Measurements from ENCODE around the gene RSPO3. TPM values are rescaled to one million over a fixed set of nuclear protein-coding genes. Genes with fewer than 3 reads are reported as not detected.

Gene RSPO3
- total RNA-seq, 1 experiment from 2014 or later: not detected

DNA sequence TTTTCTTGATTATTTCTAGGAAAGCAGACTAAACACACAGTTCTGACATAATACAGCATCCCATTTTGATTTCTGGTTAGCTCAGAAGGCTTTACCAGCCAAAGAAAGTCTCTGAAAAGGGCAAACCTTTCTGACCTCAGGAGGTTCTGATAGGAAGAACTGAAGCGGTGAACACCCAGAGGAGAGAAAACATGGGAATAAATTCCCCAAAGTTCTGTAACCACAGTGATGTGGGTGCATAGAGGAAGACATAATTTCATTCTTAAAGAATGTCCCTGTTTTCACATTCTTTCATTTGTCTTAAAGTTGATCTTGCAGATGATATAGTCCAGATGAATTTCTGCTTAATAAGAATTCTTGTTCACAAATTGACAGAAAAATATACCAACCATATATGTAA lies 60.3 kb downstream of the RSPO3 start:
- Histone ChIP-seq H3K9me3 (no peaks in the 10 kb centered on the region; the same call in 1 of the 2 replicates), H3K36me3 (no peaks in the 10 kb centered on the region), H3K27me3 (no peaks in the 10 kb centered on the region), H3K4me3 (no peak overlapping the region)
- no peak for DNase-seq

DNA sequence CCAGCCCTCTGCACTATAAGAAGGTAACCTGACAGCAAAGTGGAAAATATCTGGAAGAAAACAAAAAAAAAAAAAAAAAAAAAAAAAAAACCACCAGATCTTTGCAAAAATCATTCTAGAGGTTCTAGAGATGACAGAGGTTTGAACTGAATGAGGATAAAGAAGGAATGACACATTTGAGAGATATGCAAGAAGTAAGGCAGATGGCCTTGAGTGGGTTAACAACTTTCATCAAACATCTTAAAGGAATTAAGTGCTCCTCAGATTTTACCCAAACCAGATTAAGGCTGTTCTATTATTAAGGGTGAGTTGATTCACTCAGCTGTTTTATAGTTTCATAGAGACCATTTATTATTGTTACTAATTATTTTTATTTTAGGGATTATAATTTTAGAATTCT lies 62.0 kb downstream of the RSPO3 start:
- Histone ChIP-seq H3K27me3 (no peaks in the 10 kb centered on the region), H3K4me3 (no peak overlapping the region), H3K36me3 (no peaks in the 10 kb centered on the region), H3K9me3 (no peaks in the 10 kb centered on the region; the same call in 1 of the 2 replicates)
- no peak for DNase-seq

DNA sequence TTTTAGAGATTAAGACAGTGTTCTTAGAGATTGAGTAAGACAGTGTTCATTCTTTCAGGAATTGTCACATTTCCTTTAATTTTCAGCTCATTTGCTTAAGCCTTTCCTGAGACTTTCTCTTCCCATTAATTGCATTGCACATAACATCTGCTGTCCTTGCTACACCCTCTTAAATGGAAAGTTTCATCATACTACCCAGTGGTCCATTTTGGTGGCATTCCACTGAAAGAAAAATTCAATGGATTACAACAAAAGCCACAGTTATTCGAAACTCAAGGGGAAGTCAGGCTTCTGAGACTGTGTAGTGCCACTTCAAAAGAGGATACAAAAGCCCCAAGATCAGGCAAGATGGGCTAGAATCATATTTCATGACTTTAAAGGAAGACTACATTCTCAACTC lies 64.0 kb downstream of the RSPO3 start:
- DNase-seq: no peak
- H3K27me3 ChIP-seq: no peaks in the 10 kb centered on the region
- H3K36me3 ChIP-seq: no peaks in the 10 kb centered on the region
- H3K9me3 ChIP-seq: no peaks in the 10 kb centered on the region
- H3K4me3 ChIP-seq: no peak overlapping the region

DNA sequence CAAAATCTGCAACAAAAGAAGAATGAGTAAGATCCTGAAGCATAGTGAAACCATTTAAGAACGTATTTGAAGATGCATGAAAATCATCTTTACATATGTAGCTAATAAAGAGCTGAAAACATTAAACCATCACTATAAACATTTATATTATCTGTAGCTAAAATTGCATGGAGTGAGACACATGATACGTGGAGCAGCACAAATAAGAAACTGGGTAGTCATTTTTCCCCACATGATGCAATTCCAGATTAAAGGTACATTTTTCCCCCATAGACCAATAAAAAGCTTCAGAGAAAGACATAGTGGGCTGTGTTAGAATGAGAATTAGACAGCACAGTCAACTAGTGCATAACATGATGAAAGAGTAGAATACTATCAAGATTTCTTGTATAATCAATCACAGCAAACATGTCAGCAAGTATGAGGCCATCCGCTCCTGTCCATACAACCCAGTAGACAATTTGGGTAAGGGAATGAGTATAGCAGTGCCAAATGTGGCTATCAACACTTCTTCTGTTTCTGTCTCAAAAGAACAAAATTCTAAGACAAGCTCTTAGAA lies 67.0 kb downstream of the RSPO3 start:
- no peaks in the 10 kb centered on the region for H3K36me3 ChIP-seq
- H3K4me3 ChIP-seq: no peak overlapping the region
- DNase-seq: no peak
- no peaks in the 10 kb centered on the region for H3K9me3 ChIP-seq
- H3K27me3 ChIP-seq: no peaks in the 10 kb centered on the region

DNA sequence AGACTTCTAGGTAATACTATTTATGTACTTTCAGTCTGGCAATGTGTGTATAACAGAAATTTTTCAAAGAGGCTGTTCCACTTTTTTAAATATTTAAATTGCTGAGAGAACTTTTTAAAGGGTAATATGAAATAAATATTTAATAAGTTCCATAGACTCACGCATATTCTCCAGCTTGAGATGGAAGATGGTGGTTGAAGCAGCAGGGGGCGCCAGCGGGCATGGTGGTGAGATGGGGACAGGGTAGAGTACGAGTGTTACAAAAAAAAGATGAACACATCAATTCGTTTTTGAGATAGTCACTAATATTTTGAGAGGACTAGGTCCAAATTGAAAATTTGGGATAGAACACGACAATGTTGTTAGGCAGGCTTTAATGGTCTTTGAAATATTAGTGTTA lies 68.4 kb downstream of the RSPO3 start:
- Histone ChIP-seq H3K4me3 (no peak overlapping the region), H3K27me3 (no peaks in the 10 kb centered on the region), H3K36me3 (no peaks in the 10 kb centered on the region), H3K9me3 (no peaks in the 10 kb centered on the region)
- peak; percentile 19 for DNase-seq

DNA sequence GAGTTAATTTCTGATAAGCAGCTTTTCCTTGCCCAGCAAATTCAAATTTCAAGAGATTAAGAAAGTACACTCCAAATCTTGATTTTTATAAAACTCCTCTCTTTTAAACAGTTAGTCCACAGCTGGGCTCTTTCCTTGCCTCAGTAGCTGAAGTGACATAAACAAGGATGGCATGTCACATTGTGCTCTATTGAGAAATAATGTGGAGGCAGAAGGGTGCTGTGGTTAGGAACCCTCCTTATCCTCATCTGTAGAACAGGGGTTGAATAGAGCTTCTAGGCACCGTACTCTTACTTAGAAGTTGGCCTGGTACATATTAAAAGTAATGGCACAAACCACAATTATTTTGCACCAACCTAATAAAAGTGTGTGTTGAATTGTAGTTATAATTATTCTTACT lies 70.3 kb downstream of the RSPO3 start:
- no peaks in the 10 kb centered on the region for H3K36me3 ChIP-seq
- no peaks in the 10 kb centered on the region for H3K9me3 ChIP-seq
- no peaks in the 10 kb centered on the region for H3K27me3 ChIP-seq
- no peak overlapping the region for H3K4me3 ChIP-seq
- no peak for DNase-seq

DNA sequence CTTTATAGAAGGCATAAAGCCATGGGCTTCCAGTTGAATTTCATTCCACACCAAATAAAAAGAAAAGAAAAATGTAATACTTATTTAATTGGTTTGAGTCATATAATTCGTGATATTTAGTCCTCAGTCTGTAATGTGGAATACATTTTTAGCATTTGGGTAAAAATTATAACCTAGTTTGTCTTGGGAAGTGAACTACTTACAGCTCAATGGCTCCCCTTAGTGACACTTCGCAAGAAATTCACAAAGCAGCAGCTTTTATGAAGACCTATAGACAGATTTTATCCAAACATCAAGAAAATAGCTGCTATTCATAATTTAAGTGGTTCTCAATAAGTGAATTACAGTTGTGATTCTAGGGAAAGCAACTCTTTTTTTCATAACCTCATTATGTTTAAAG lies 72.1 kb downstream of the RSPO3 start:
- H3K27me3 ChIP-seq: no peaks in the 10 kb centered on the region
- no peaks in the 10 kb centered on the region for H3K36me3 ChIP-seq
- H3K4me3 ChIP-seq: no peak overlapping the region
- H3K9me3 ChIP-seq: no peaks in the 10 kb centered on the region
- no peak for DNase-seq

DNA sequence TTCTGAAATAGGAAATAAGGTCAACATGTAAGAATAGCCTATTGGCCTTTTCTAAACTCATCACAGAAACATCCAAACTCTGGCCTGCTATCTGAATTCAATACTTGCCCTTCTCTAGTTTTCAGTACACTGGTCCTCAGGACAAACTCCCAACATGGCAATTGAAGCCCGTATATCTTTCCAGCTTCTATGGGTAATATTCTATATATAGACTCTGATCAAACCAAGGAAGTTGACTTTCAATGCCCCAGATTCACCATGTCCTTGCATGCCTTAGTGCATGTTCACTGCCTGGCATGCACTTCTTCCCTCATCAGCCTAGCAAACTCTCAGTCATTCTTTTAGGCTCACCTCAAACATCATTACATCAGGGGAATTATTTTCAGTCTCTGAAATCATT lies 73.2 kb downstream of the RSPO3 start:
- DNase-seq: peak; percentile 72

DNA sequence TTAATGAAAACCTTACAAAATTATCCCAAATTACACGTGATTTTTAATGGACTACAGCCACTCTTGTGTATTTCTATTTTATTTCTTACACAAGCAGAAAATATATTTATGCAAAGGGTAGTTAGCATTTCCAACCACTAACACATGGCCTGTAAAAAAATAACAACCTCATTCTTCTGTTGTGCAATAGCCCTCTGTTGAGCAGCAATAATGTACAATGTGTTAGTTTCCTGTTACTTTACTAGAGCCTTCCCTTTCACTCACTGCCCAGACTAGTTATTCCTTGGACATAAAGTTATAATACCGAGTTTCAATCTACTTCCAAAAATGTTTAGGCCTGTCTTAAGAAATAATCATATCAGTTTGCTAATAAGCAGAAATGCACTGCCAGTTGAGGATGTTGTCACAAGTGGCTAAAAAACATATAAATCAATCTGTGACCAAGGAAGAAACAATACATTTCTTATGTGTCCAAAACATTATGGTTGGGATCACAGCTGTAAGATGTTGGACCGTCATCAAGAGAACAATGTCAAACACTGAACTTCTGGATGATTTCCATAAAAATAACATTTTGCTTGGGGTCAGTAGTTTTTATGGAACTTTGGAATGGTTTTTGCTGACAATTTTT lies 74.6 kb downstream of the RSPO3 start:
- DNase-seq: no peak
- Histone ChIP-seq H3K4me3 (no peak overlapping the region), H3K36me3 (no peaks in the 10 kb centered on the region)

More for the DNA sequence above, 73.2 kb downstream of the RSPO3 start:
- H3K36me3 ChIP-seq: no peaks in the 10 kb centered on the region
- H3K9me3 ChIP-seq: no peaks in the 10 kb centered on the region
- no peak overlapping the region for H3K4me3 ChIP-seq
- no peaks in the 10 kb centered on the region for H3K27me3 ChIP-seq

DNA sequence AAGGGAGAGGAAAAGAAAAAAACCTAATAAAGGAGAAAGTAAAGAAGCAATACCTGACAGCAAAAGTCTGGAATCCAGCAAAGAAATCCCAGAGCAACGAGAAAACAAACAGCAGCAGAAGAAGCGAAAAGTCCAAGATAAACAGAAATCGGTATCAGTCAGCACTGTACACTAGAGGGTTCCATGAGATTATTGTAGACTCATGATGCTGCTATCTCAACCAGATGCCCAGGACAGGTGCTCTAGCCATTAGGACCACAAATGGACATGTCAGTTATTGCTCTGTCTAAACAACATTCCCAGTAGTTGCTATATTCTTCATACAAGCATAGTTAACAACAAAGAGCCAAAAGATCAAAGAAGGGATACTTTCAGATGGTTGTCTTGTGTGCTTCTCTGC lies 77.4 kb downstream of the RSPO3 start:
- no peak overlapping the region for H3K4me3 ChIP-seq
- DNase-seq: no peak
- no peaks in the 10 kb centered on the region for H3K27me3 ChIP-seq
- H3K9me3 ChIP-seq: no peaks in the 10 kb centered on the region
- H3K36me3 ChIP-seq: no peaks in the 10 kb centered on the region

More for the DNA sequence above, 74.6 kb downstream of the RSPO3 start:
- Histone ChIP-seq H3K27me3 (no peaks in the 10 kb centered on the region), H3K9me3 (no peaks in the 10 kb centered on the region)

DNA sequence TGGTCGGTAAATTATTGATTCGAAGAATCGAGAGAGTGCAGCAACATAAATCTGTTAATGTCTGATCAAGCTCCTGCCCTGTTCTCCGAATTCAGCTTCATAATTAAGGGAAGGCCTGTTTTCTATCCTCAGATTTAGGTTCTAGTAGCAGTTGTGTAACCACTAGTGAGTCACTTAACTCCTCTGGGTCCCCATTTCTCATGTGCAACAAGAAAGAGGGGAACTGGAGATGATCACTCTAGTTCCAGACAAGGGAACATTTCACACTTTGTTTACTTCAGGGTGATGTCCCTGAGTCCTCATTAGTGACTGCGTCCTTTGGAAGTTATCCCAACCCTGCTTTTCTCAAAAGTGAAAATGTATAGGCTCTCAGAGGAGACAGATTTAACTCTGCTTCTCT lies 80.1 kb downstream of the RSPO3 start:
- Histone ChIP-seq H3K4me3 (no peak overlapping the region), H3K9me3 (no peaks in the 10 kb centered on the region), H3K27me3 (no peaks in the 10 kb centered on the region), H3K36me3 (no peaks in the 10 kb centered on the region)
- no peak for DNase-seq

DNA sequence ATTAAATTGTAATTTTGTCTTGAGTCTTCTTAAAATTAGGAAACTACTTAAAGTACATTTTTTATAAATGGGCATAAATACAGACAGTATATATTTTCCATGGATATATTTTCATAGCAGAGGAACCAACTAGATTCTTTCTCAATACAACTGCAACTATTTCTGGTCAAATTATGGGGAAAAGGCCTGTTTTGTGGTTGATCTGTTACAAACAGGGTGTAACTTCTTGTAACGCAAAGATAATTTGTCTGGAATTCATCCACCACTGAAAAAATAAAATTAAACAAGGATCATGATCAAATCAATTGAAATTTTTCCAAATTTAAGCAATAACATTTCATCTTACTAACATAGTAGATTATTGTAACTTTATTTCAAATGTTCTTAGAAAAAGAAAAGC lies 81.0 kb downstream of the RSPO3 start:
- H3K4me3 ChIP-seq: no peak overlapping the region
- no peaks in the 10 kb centered on the region for H3K36me3 ChIP-seq
- no peaks in the 10 kb centered on the region for H3K9me3 ChIP-seq
- DNase-seq: no peak
- no peaks in the 10 kb centered on the region for H3K27me3 ChIP-seq

DNA sequence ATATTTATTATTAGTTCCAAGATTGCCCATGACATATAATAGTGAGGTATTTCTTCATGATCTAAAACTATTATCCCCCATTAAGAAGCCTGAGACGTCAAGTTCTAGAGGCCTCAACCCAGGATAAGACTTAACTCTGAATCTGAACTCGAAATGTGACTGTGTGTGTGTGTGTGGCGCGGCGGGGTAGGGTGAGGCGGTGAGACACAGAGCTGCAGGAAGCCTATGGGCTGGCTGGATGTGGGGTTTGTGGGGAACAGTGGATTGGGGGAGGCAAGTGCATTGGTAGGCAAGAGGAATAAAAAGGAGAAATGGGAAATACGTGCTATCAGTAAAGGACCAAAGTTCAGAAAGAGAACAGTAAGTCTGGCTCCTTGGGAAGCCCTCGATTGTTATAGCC lies 81.6 kb downstream of the RSPO3 start:
- H3K4me3 ChIP-seq: no peak overlapping the region
- H3K27me3 ChIP-seq: no peaks in the 10 kb centered on the region
- DNase-seq: no peak
- H3K36me3 ChIP-seq: no peaks in the 10 kb centered on the region
- H3K9me3 ChIP-seq: no peaks in the 10 kb centered on the region

DNA sequence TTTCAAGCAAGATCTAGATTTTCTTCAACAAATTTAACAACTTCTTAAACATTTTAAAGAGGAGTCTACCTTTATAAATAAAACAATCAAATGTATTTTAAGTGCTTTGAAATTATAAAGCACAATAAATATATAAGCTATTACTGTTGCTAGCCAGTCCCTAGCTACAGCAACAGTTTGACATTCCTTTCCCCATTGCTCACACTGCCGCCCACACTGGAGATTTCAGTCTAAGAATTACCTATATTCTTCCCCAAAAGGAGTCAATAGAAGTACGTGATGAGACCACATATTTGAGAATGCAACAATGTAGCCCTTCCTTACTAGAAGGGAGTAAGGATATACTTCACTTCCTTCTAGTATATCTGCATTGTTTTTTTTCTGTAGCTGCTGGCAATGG lies 82.8 kb downstream of the RSPO3 start:
- no peaks in the 10 kb centered on the region for H3K36me3 ChIP-seq
- H3K4me3 ChIP-seq: no peak overlapping the region
- H3K27me3 ChIP-seq: no peaks in the 10 kb centered on the region
- H3K9me3 ChIP-seq: no peaks in the 10 kb centered on the region
- peak; percentile 68 for DNase-seq

DNA sequence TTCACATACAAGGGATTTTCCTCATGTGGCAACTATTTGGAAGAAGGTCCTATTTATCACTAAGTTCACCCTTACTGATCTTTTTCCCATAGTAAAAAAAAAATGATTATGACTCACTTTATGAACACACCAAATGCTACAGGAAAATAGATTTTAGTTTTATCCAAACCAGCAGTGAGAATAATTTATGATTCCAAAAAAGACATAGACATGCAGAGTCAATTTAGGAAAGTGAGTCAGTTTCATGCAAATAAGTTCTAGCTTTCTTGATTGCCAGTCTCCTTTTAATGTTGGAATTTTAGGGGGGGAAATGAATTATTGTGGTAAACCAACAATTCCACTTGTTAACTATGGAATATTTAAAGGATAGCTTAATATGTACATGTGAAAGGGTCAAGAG lies 84.2 kb downstream of the RSPO3 start:
- H3K27me3 ChIP-seq: no peaks in the 10 kb centered on the region
- no peak for DNase-seq
- H3K9me3 ChIP-seq: no peaks in the 10 kb centered on the region
- H3K4me3 ChIP-seq: no peak overlapping the region
- no peaks in the 10 kb centered on the region for H3K36me3 ChIP-seq

DNA sequence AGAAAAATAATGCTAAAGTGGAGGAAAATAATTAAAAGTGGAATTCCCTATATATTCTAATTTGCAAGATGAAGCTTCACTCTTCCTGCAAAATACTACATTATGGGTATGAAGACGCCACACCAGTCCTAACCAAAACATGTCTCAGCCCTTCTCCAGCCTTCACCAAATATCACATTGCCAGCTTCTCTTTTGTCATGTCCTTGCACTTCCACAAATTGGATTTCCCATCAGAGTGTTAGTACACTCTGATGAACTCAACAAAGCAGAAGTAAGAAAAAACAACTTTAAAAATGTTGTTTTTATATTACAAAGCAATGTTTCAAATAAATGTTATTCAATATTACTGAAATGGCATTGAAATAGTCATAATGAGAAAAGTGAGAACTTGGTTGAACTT lies 85.8 kb downstream of the RSPO3 start:
- no peak overlapping the region for H3K4me3 ChIP-seq
- H3K9me3 ChIP-seq: no peaks in the 10 kb centered on the region
- no peaks in the 10 kb centered on the region for H3K27me3 ChIP-seq
- no peaks in the 10 kb centered on the region for H3K36me3 ChIP-seq
- no peak for DNase-seq

DNA sequence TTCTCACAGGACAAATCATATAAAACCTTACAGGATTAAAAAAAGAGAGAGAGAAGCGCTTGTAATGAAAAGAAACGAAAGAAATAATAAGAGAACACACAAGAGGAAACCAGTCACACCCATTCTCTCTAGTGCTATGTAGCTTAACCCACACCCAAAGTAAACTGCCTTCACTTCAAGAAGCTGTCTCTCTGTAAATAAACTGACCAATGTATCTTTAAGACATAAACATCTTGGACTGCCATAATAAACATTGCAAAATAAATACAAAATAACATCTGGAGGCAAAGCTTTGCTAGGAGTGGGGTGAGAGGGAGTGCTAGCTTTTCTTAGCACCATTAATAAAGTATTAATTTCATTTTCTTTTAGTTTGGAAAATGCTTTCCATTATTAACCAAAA lies 86.6 kb downstream of the RSPO3 start:
- Histone ChIP-seq H3K9me3 (no peaks in the 10 kb centered on the region), H3K4me3 (no peak overlapping the region), H3K27me3 (no peaks in the 10 kb centered on the region), H3K36me3 (no peaks in the 10 kb centered on the region)
- no peak for DNase-seq

DNA sequence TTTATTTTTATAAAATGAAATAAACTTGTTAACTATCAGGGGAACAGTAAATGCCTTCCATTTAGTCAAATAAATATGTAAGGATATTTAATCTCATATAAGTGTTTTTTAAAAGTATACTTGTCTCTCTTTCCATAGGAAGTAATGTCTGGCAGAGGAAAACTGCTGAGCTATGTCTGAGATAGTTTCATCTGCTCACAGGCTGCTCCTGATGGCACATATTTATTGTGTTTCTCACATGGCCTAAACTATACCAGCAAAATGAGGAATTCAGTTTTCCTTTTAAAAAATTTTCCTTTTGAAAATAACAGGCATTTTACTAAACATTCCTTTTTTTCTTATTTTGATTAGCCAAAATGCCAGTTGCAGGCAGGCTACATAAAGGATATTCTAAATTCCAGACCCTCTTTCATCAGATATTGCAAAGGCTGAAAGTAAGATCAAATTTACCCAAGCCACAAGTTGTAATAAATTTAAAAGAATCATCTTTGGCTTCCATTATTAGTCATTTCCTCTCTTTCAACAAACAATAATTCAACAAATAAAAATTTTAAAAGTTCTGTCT lies 88.1 kb downstream of the RSPO3 start:
- Histone ChIP-seq H3K4me3 (no peak overlapping the region), H3K9me3 (no peaks in the 10 kb centered on the region), H3K36me3 (no peaks in the 10 kb centered on the region), H3K27me3 (no peaks in the 10 kb centered on the region)
- no peak for DNase-seq
